HepG2 (cell line): ENCODE measurements around the gene SRRT. TPM values are rescaled to one million over a fixed set of nuclear protein-coding genes. Genes with fewer than 3 reads are reported as not detected.
A peak's percentile ranks its signal among the peaks of the same experiment; 100 is the strongest.

ENCODE experiments used
- BCLAF1 ChIP-seq: fragments of 450-650 bp; IDR thresholded peaks from 2 replicates; pipeline ENCODE4 v1.6.1; 2017; ENCODE audit warnings: mild to moderate bottlenecking
- KMT2A ChIP-seq: sonication (generic); formaldehyde crosslinking; IDR thresholded peaks from 2 replicates; pipeline ENCODE4 v1.4.0; 2020; ENCODE audit warnings: missing genetic modification reagents
- ZNF235 ChIP-seq: sonication (generic); formaldehyde crosslinking; IDR thresholded peaks from 2 replicates; pipeline ENCODE4 v1.8.1; 2023; ENCODE audit warnings: mild to moderate bottlenecking, missing genetic modification reagents, borderline replicate concordance
- ZNF510 ChIP-seq: sonication (generic); formaldehyde crosslinking; IDR thresholded peaks from 2 replicates; pipeline ENCODE4 v1.4.0; 2020; ENCODE audit warnings: low read depth, mild to moderate bottlenecking, missing genetic modification reagents
- ZXDC ChIP-seq: sonication (generic); formaldehyde crosslinking; IDR thresholded peaks from 2 replicates; pipeline ENCODE4 v1.5.0; 2020; ENCODE audit warnings: mild to moderate bottlenecking, missing genetic modification reagents
- polyA plus RNA-seq, 8 experiments: library from polyadenylated mRNA; depleted of rRNA in 3 of 8; stranded (reverse) in 7 of 8; unstranded in 1 of 8; fragments of >200 nt; fragmentation: Illumina TruSeq in 4 of 8; extraction: Trizol in 4 of 8; gene quantifications; 2 replicates each; pipeline versions ENCODE4 v1.2.1 to v1.2.3, GENCODE V29; 2011 to 2016; ENCODE audit warnings: low read depth in 4 of 8, missing spikeins in 1 of 8, mixed read lengths in 1 of 8; ENCODE audit not compliant: insufficient read depth in 1 of 8
- total RNA-seq, 5 experiments: library from RNA; depleted of rRNA; stranded (reverse); fragments of >200 nt; fragmentation: Illumina TruSeq; extraction: Trizol; gene quantifications; 2 replicates each; pipeline ENCODE4 v1.2.3, GENCODE V29; 2016; ENCODE audit warnings: low read depth in 1 of 5

SRRT gene
- total and polyA plus RNA-seq, 2 of the 13 experiments (the other 11 are each of a cell fraction or from before 2014, with no cell fraction given) = 26.2 to 106 TPM

- TF ChIP-seq ZXDC (CRISPR knock-in tag) (0 out of 2 replicates have a peak, but pooled peaks have one; percentile 8), BCLAF1 (no peak), KMT2A (no peak), ZNF235 (no peak), ZNF510 (CRISPR knock-in tag) (0 out of 2 replicates have a peak, but pooled peaks have one; percentile 9)
Measured at GRCh38 chr7:100890653-100891567, 16.0 kb downstream of the SRRT start (continued).
